GM23248 (cell line): ENCODE data around the gene PIP. TPM values are rescaled to one million over a fixed set of nuclear protein-coding genes. Genes with fewer than 3 reads are reported as not detected.
"Not testable (repeated sequence)": the region's sequence is repeated elsewhere in the genome, so short reads cannot be mapped to it uniquely, and the experiment has no call there.

Experiments used
- DNase-seq: peaks from one replicate; pipeline ENCODE4 v3.0.0-alpha.2; 2015
- H2AFZ ChIP-seq: fragments of 200-600 bp; sonication (generic); 2 replicates; pipeline ENCODE4 v1.6.1; 2016; ENCODE audit warnings: antibody characterized with exemption
- H3F3A ChIP-seq: fragments of 200-600 bp; sonication (generic); 2 replicates; pipeline ENCODE4 v1.6.1; 2016; ENCODE audit warnings: mild to moderate bottlenecking, antibody characterized with exemption, mixed run types; ENCODE audit not compliant: insufficient read depth
- H3K27ac ChIP-seq: fragments of 200-600 bp; sonication (generic); 2 replicates; pipeline ENCODE4 v1.5.1; 2016; ENCODE audit warnings: mild to moderate bottlenecking
- H3K27me3 ChIP-seq: fragments of 200-600 bp; sonication (generic); replicated peaks from 2 replicates; pipeline ENCODE4 v1.6.1; 2016; ENCODE audit warnings: mild to moderate bottlenecking; ENCODE audit not compliant: insufficient read depth
- H3K36me3 ChIP-seq: fragments of 200-600 bp; sonication (generic); 2 replicates; pipeline ENCODE4 v1.6.1; 2016; ENCODE audit warnings: low read depth, mild to moderate bottlenecking
- H3K4me1 ChIP-seq: fragments of 200-600 bp; sonication (generic); 2 replicates; pipeline ENCODE4 v1.6.1; 2016; ENCODE audit warnings: mild to moderate bottlenecking; ENCODE audit not compliant: insufficient read depth
- H3K4me2 ChIP-seq: fragments of 200-600 bp; sonication (generic); one replicate; pipeline ENCODE4 v1.6.1; 2016; ENCODE audit warnings: mild to moderate bottlenecking; ENCODE audit not compliant: unreplicated experiment
- H3K4me3 ChIP-seq: fragments of 200-600 bp; sonication (generic); 2 replicates; pipeline ENCODE4 v1.5.1; 2016; ENCODE audit warnings: mild to moderate bottlenecking
- H3K79me2 ChIP-seq: fragments of 200-600 bp; sonication (generic); 2 replicates; pipeline ENCODE4 v1.6.1; 2016; ENCODE audit warnings: mild to moderate bottlenecking; ENCODE audit not compliant: insufficient read depth
- H3K9ac ChIP-seq: fragments of 200-600 bp; sonication (generic); 2 replicates; pipeline ENCODE4 v1.6.1; 2016; ENCODE audit warnings: mild to moderate bottlenecking
- H3K9me2 ChIP-seq: fragments of 200-600 bp; sonication (generic); 2 replicates; pipeline ENCODE4 v1.6.1; 2016; ENCODE audit warnings: mixed run types, mild to moderate bottlenecking, moderate library complexity; ENCODE audit not compliant: insufficient read depth
- H3K9me3 ChIP-seq: fragments of 200-600 bp; sonication (generic); one replicate; pipeline ENCODE4 v1.6.1; 2017; ENCODE audit warnings: low read depth
- H4K20me1 ChIP-seq: fragments of 200-600 bp; sonication (generic); 2 replicates; pipeline ENCODE4 v1.6.0; 2016; ENCODE audit not compliant: insufficient read depth
- EZH2 ChIP-seq: fragments of 200-600 bp; sonication (generic); IDR thresholded peaks from 2 replicates; pipeline ENCODE4 v1.6.1; 2018; ENCODE audit warnings: antibody characterized with exemption, mild to moderate bottlenecking; ENCODE audit not compliant: insufficient read depth, poor library complexity, severe bottlenecking
- EZH2phosphoT487 ChIP-seq: fragments of 200-600 bp; sonication (generic); IDR thresholded peaks from 2 replicates; pipeline ENCODE4 v1.6.1; 2018; ENCODE audit warnings: antibody characterized with exemption, moderate library complexity, mild to moderate bottlenecking, low read depth; ENCODE audit not compliant: insufficient read depth
- WGBS, 2 experiments: methylation state at CpG; one replicate each; pipeline ENCODE4 v1.1.6; 2015 to 2017; ENCODE audit warnings: low lambda C conversion rate in 2 of 2, low coverage in 1 of 2; ENCODE audit errors: missing lambda C conversion rate in 2 of 2; 5-methylcytosine and 5-hydroxymethylcytosine counted together
- in situ Hi-C: fragments of 300-500 bp; cut with MboI; formaldehyde crosslinking; loops from 2 replicates; pipeline ENCODE4 v1.15.0; 2020
- polyA plus RNA-seq: library from polyadenylated mRNA; unstranded; fragments of >200 nt; fragmentation: Nextera tagmentation; extraction: Ambion mirVana; gene quantifications from 2 replicates; pipeline ENCODE4 v1.2.1, GENCODE V29; 2016
- total RNA-seq: library from RNA; depleted of rRNA; stranded (reverse); fragments of >200 nt; shearing (Covaris generic); gene quantifications from 2 replicates; pipeline ENCODE4 v1.2.3, GENCODE V29; 2014

Gene PIP
- total and polyA plus RNA-seq, 2 experiments from 2014 or later: not detected

- in situ Hi-C loops: no loop called here
- Histone ChIP-seq H4K20me1 (no peaks in the 10 kb centered on the region), H3K4me1 (no peaks in the 10 kb centered on the region), H3F3A (no peaks in the 10 kb centered on the region), H3K4me3 (no peak overlapping the region), H3K27ac (no peak overlapping the region), H2AFZ (no peak overlapping the region), H3K9me3 (no peaks in the 10 kb centered on the region), H3K36me3 (no peaks in the 10 kb centered on the region), H3K9me2 (no peaks in the 10 kb centered on the region), H3K27me3 (no peaks in the 10 kb centered on the region), H3K79me2 (no peaks in the 10 kb centered on the region), H3K9ac (no peak overlapping the region), H3K4me2 (no peak overlapping the region)
- DNase-seq: no peak
- TF ChIP-seq EZH2: no peak
- TF ChIP-seq EZH2phosphoT487: no peak
- WGBS, 2 experiments: 4 to 9% methylated on average over 4 of the region's 4 CpGs
Observed at GRCh38 chr7:143148050-143148449, 16.2 kb downstream of the PIP start.

- no peaks in the 10 kb centered on the region for H3K9me2 ChIP-seq
- H3K4me1 ChIP-seq: no peaks in the 10 kb centered on the region
- no peaks in the 10 kb centered on the region for H4K20me1 ChIP-seq
- H3K9me3 ChIP-seq: no peaks in the 10 kb centered on the region
- H3K27me3 ChIP-seq: no peaks in the 10 kb centered on the region
- H3K4me2 ChIP-seq: no peak overlapping the region
- TF ChIP-seq EZH2phosphoT487 (no peak), EZH2 (no peak)
- H3K36me3 ChIP-seq: no peaks in the 10 kb centered on the region
- H3K4me3 ChIP-seq: no peak overlapping the region
- no peaks in the 10 kb centered on the region for H3F3A ChIP-seq
- in situ Hi-C loops: no loop called here
- no peak overlapping the region for H3K9ac ChIP-seq
- no peak overlapping the region for H2AFZ ChIP-seq
- H3K27ac ChIP-seq: no peak overlapping the region
- no peak for DNase-seq
- no peaks in the 10 kb centered on the region for H3K79me2 ChIP-seq
Observed at GRCh38 chr7:143148651-143149050, 16.8 kb downstream of the PIP start.

GRCh38 chr7:143150696-143151095 is 18.8 kb downstream of the PIP start:
- H3K27me3 ChIP-seq, H3K27ac ChIP-seq, H3K79me2 ChIP-seq, H3K4me2 ChIP-seq, H4K20me1 ChIP-seq, in situ Hi-C loops, H3K36me3 ChIP-seq, DNase-seq, H3K9ac ChIP-seq, H3F3A ChIP-seq, H2AFZ ChIP-seq, H3K4me3 ChIP-seq, H3K4me1 ChIP-seq, H3K9me3 ChIP-seq, H3K9me2 ChIP-seq: not testable (repeated sequence)
- WGBS, 2 experiments: 50 to 52% methylated on average over 6 of the region's 6 CpGs

GRCh38 chr7:143158617-143159016 is 26.7 kb downstream of the PIP start:
- H2AFZ ChIP-seq, H3F3A ChIP-seq, H3K4me3 ChIP-seq, H3K36me3 ChIP-seq, H3K4me2 ChIP-seq, H4K20me1 ChIP-seq, H3K9me2 ChIP-seq, in situ Hi-C loops, H3K9ac ChIP-seq, H3K9me3 ChIP-seq, H3K4me1 ChIP-seq, H3K79me2 ChIP-seq, H3K27me3 ChIP-seq, H3K27ac ChIP-seq, DNase-seq: not testable (repeated sequence)
- WGBS, 2 experiments: 37 to 62% methylated on average over 3 of the region's 3 CpGs

GRCh38 chr7:143171697-143172096 is 39.8 kb downstream of the PIP start:
- in situ Hi-C loops: no loop called here
- no peaks in the 10 kb centered on the region for H3F3A ChIP-seq
- no peaks in the 10 kb centered on the region for H3K79me2 ChIP-seq
- DNase-seq: no peak
- no peaks in the 10 kb centered on the region for H3K4me1 ChIP-seq
- H3K36me3 ChIP-seq: no peaks in the 10 kb centered on the region
- no peak overlapping the region for H3K4me3 ChIP-seq
- no peak overlapping the region for H3K4me2 ChIP-seq
- H3K9ac ChIP-seq: no peak overlapping the region
- no peak for TF ChIP-seq EZH2
- no peak for TF ChIP-seq EZH2phosphoT487
- H2AFZ ChIP-seq: no peak overlapping the region
- no peaks in the 10 kb centered on the region for H3K9me2 ChIP-seq
- no peaks in the 10 kb centered on the region for H3K27me3 ChIP-seq
- no peak overlapping the region for H3K27ac ChIP-seq
- no peaks in the 10 kb centered on the region for H3K9me3 ChIP-seq
- H4K20me1 ChIP-seq: no peaks in the 10 kb centered on the region
